ENCODE measurements around the gene SHANK1.

DNA sequence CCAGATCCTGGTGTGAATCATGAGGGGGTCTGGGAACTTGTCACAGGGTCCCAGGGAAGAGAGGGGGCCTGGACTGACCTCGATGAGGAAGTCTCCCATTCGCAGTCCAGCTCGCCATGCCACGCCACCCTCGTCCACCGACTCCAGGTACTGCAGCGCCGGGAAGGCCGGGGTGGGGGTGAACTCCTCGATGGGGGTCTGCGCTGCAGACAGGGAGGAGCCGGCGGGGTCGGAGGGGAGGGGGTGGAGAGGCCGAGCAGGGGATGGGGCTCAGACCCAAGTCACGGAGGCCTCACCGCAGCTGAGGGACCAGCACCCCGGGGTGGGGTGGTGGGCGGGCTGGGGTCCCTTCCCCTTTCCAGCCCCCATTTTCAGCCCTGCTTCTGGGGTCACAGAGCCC lies 30.8 kb downstream of the SHANK1 start:
- TF ChIP-seq RFX5 (IDR thresholded peaks at IDR 0.05; ENCODE audit: low read depth, low read length) (no peak), POLR2A (IDR thresholded peaks at IDR 0.05; ENCODE audit: low read depth, low read length) (no peak), SMC3 (IDR thresholded peaks at IDR 0.05; ENCODE audit: low read depth, low read length) (no peak), RAD21 (IDR thresholded peaks at IDR 0.05; ENCODE audit: low read length) (no peak), CEBPB (IDR thresholded peaks at IDR 0.05; ENCODE audit: low read depth, low read length) (no peak), FOS (IDR thresholded peaks at IDR 0.05; ENCODE audit: low read depth, low read length) (no peak), MAFK (IDR thresholded peaks at IDR 0.05; ENCODE audit: low read depth, low read length) (no peak), MAZ (IDR thresholded peaks at IDR 0.05; ENCODE audit: borderline replicate concordance, low read depth, low read length) (no peak)
- TF ChIP-seq, protein P1, sequence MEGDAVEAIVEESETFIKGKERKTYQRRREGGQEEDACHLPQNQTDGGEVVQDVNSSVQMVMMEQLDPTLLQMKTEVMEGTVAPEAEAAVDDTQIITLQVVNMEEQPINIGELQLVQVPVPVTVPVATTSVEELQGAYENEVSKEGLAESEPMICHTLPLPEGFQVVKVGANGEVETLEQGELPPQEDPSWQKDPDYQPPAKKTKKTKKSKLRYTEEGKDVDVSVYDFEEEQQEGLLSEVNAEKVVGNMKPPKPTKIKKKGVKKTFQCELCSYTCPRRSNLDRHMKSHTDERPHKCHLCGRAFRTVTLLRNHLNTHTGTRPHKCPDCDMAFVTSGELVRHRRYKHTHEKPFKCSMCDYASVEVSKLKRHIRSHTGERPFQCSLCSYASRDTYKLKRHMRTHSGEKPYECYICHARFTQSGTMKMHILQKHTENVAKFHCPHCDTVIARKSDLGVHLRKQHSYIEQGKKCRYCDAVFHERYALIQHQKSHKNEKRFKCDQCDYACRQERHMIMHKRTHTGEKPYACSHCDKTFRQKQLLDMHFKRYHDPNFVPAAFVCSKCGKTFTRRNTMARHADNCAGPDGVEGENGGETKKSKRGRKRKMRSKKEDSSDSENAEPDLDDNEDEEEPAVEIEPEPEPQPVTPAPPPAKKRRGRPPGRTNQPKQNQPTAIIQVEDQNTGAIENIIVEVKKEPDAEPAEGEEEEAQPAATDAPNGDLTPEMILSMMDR (conservative IDR thresholded peaks at IDR 0.05; ENCODE audit: low read depth, low read length) = no peak
- TF ChIP-seq, protein P2, sequence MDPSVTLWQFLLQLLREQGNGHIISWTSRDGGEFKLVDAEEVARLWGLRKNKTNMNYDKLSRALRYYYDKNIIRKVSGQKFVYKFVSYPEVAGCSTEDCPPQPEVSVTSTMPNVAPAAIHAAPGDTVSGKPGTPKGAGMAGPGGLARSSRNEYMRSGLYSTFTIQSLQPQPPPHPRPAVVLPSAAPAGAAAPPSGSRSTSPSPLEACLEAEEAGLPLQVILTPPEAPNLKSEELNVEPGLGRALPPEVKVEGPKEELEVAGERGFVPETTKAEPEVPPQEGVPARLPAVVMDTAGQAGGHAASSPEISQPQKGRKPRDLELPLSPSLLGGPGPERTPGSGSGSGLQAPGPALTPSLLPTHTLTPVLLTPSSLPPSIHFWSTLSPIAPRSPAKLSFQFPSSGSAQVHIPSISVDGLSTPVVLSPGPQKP (IDR thresholded peaks at IDR 0.05; ENCODE audit: borderline replicate concordance, low read depth, low read length) = no peak
- TF ChIP-seq, protein P3, sequence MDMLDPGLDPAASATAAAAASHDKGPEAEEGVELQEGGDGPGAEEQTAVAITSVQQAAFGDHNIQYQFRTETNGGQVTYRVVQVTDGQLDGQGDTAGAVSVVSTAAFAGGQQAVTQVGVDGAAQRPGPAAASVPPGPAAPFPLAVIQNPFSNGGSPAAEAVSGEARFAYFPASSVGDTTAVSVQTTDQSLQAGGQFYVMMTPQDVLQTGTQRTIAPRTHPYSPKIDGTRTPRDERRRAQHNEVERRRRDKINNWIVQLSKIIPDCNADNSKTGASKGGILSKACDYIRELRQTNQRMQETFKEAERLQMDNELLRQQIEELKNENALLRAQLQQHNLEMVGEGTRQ (IDR thresholded peaks at IDR 0.05; ENCODE audit: low read depth, low read length) = no peak
